Stimulated activated CD4-positive, alpha-beta T cell treated with anti-CD3 and anti-CD28 coated beads, Interleukin-4, amount 100 ng/mL, for 4 hours (primary cell): ENCODE results near the gene PUS10.
"Not testable (repeated sequence)": the region's sequence is repeated elsewhere in the genome, so short reads cannot be mapped to it uniquely, and the experiment has no call there.

Experiments
- DNase-seq, 2 experiments: peaks; one replicate each; pipeline ENCODE4 v3.0.0-alpha.2; 2020

PUS10 gene

GRCh38 chr2:60925994-60926740 is 91.9 kb downstream of the PUS10 start:
- DNase-seq = no peak

GRCh38 chr2:60907329-60907728 is 110.7 kb downstream of the PUS10 start:
- DNase-seq = no peak

GRCh38 chr2:60906395-60906794 is 111.7 kb downstream of the PUS10 start:
- DNase-seq = no peak

GRCh38 chr2:60905867-60906266 is 112.2 kb downstream of the PUS10 start:
- DNase-seq = not testable (repeated sequence)

GRCh38 chr2:60901296-60901695 is 116.8 kb downstream of the PUS10 start:
- DNase-seq = not testable (repeated sequence)

GRCh38 chr2:60899892-60900249 is 118.2 kb downstream of the PUS10 start:
- no peak for DNase-seq

GRCh38 chr2:60899230-60899891 is 118.7 kb downstream of the PUS10 start:
- DNase-seq = peak; percentile 22 to 76

GRCh38 chr2:60898567-60898966 is 119.5 kb downstream of the PUS10 start:
- DNase-seq = no peak
